Naive B cell (primary cell): Measurements from ENCODE around the gene GRID2. TPM values are rescaled to one million over a fixed set of nuclear protein-coding genes. Genes with fewer than 3 reads are reported as not detected.

Experiments used
- ATAC-seq, 2 donors: fragments of 150-1000 bp; cut with Tn5 transposase; 2 replicates each; pipeline ENCODE4 v1.10.0; 2021; ENCODE audit warnings: low read depth in 2 of 2, mild to moderate bottlenecking in 2 of 2, moderate library complexity in 2 of 2
- DNase-seq: peaks from one replicate; pipeline ENCODE4 v3.0.0; 2022
- H3K27ac Mint-ChIP-seq, 6 donors: one replicate each; pipeline ENCODE4 v1.8.0; 2020 to 2022; ENCODE audit warnings: mild to moderate bottlenecking in 6 of 6, mixed read lengths in 6 of 6, moderate library complexity in 5 of 6, inconsistent platforms in 2 of 6
- H3K27me3 Mint-ChIP-seq, 3 donors: one replicate each; pipeline ENCODE4 v1.8.0; 2021 to 2022; ENCODE audit warnings: mixed read lengths in 3 of 3, mild to moderate bottlenecking in 1 of 3
- H3K36me3 Mint-ChIP-seq, 2 donors: one replicate each; pipeline ENCODE4 v1.8.0; 2020 to 2022; ENCODE audit warnings: mixed read lengths in 2 of 2, inconsistent platforms in 1 of 2, mild to moderate bottlenecking in 1 of 2
- H3K4me1 Mint-ChIP-seq, 3 donors: one replicate each; pipeline ENCODE4 v1.8.0; 2020 to 2022; ENCODE audit warnings: mixed read lengths in 3 of 3, inconsistent platforms in 1 of 3, mild to moderate bottlenecking in 1 of 3, moderate library complexity in 1 of 3
- H3K4me3 Mint-ChIP-seq, 8 donors: one replicate each; pipeline ENCODE4 v1.8.0; 2020 to 2022; ENCODE audit warnings: mild to moderate bottlenecking in 8 of 8, mixed read lengths in 8 of 8, moderate library complexity in 8 of 8, inconsistent platforms in 2 of 8
- H3K9me3 Mint-ChIP-seq, 7 donors: one replicate each; pipeline ENCODE4 v1.8.0; 2020 to 2022; ENCODE audit warnings: mixed read lengths in 7 of 7, mild to moderate bottlenecking in 5 of 7, inconsistent platforms in 2 of 7, moderate library complexity in 1 of 7
- polyA plus RNA-seq, 6 donors: library from polyadenylated mRNA; unstranded; fragments of 300-500 nt; fragmentation: Illumina TruSeq; gene quantifications; one replicate each; pipeline ENCODE4 v1.2.3, GENCODE V29; 2021; ENCODE audit warnings: low read depth in 6 of 6

Gene GRID2
- polyA plus RNA-seq, 6 donors from 2014 or later = not detected

- H3K27ac Mint-ChIP-seq = no peak overlapping the region
- peaks cover 0 to 4% (median 0%) of the 10 kb centered on the region in 7 donors for H3K9me3 Mint-ChIP-seq
- DNase-seq = no peak
- peaks cover 0 to 7% (median 5%) of the 10 kb centered on the region in 3 donors for H3K27me3 Mint-ChIP-seq
- H3K4me1 Mint-ChIP-seq = no peaks in the 10 kb centered on the region
- no peaks in the 10 kb centered on the region for H3K36me3 Mint-ChIP-seq
- no peak overlapping the region for H3K4me3 Mint-ChIP-seq
- ATAC-seq = no peak
These were observed 1475.5 kb downstream of the GRID2 start for GRCh38 chr4:93779228-93779627.

DNA sequence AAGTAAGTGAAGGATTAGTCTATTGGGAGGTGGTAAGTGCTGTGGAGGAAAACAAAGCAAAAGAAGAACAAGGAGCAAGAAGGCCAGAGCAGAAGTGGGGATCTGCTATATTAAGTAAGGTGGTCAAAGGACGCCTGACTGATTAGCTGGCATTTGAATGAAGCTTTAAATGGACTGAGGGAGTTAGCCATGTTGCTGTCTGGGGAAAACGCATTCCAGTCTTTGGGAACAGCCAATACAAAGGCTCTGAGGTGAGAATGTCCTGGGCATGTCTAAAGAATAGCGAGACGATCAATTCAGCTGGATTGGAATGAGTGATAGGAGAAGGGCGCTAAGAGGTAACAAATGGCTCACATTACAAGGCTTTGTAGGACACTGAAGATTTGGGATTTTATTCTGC lies 1476.3 kb downstream of the GRID2 start:
- ATAC-seq (no peak), DNase-seq (no peak)
- no peak overlapping the region for H3K27ac Mint-ChIP-seq
- H3K4me3 Mint-ChIP-seq = no peak overlapping the region
- no peaks in the 10 kb centered on the region for H3K36me3 Mint-ChIP-seq
- H3K27me3 Mint-ChIP-seq = peaks cover 0 to 7% (median 5%) of the 10 kb centered on the region in 3 donors
- no peaks in the 10 kb centered on the region for H3K4me1 Mint-ChIP-seq
- H3K9me3 Mint-ChIP-seq = peaks cover 0 to 4% (median 0%) of the 10 kb centered on the region in 7 donors

GRCh38 chr4:93781198-93781597 lies 1477.4 kb downstream of the GRID2 start:
- no peak for ATAC-seq
- H3K4me3 Mint-ChIP-seq = no peak overlapping the region
- peaks cover 0 to 4% (median 0%) of the 10 kb centered on the region in 7 donors for H3K9me3 Mint-ChIP-seq
- no peaks in the 10 kb centered on the region for H3K36me3 Mint-ChIP-seq
- H3K4me1 Mint-ChIP-seq = no peaks in the 10 kb centered on the region
- H3K27me3 Mint-ChIP-seq = peaks cover 0 to 7% (median 5%) of the 10 kb centered on the region in 3 donors
- no peak overlapping the region for H3K27ac Mint-ChIP-seq
- no peak for DNase-seq

GRCh38 chr4:93786149-93786548 lies 1482.4 kb downstream of the GRID2 start:
- no peak overlapping the region for H3K4me3 Mint-ChIP-seq
- H3K4me1 Mint-ChIP-seq = no peaks in the 10 kb centered on the region
- H3K27ac Mint-ChIP-seq = no peak overlapping the region
- ATAC-seq = no peak
- H3K27me3 Mint-ChIP-seq = peaks cover 0 to 4% (median 0%) of the 10 kb centered on the region in 3 donors
- H3K9me3 Mint-ChIP-seq = peaks cover 0 to 2% (median 0%) of the 10 kb centered on the region in 7 donors
- DNase-seq = no peak
- no peaks in the 10 kb centered on the region for H3K36me3 Mint-ChIP-seq

DNA sequence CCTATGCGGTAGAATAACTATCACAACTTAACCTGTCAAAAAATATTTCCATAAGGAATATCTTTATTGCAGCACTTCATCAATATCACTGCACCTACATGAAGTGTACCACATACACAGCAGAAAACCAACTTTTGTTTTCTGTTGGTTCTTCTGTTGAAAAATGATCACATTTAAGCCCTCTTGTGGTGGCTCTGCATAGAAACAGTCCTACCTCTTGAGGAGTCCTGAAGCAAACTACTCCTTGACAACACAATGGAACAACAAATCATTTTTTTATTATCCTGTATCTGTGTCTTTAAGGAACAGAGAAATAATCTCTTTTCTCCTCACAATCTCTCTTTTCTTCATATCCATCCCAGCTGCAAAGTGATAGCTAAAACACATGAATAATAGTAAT lies 1484.9 kb downstream of the GRID2 start:
- no peak for DNase-seq

GRCh38 chr4:93791570-93792195 lies 1487.9 kb downstream of the GRID2 start:
- no peaks in the 10 kb centered on the region for H3K4me1 Mint-ChIP-seq
- H3K4me3 Mint-ChIP-seq = no peak overlapping the region
- no peak for ATAC-seq
- peaks cover 0 to 2% (median 0%) of the 10 kb centered on the region in 7 donors for H3K9me3 Mint-ChIP-seq
- peaks cover 0 to 11% (median 0%) of the 10 kb centered on the region in 3 donors for H3K27me3 Mint-ChIP-seq
- no peak overlapping the region for H3K27ac Mint-ChIP-seq
- no peak for DNase-seq
- H3K36me3 Mint-ChIP-seq = no peaks in the 10 kb centered on the region

More for the DNA sequence above, 1484.9 kb downstream of the GRID2 start:
- Mint-ChIP-seq H3K27ac (no peak overlapping the region), H3K36me3 (no peaks in the 10 kb centered on the region), H3K9me3 (peaks cover 0 to 2% (median 0%) of the 10 kb centered on the region in 7 donors), H3K4me3 (no peak overlapping the region), H3K27me3 (peaks cover 0 to 7% (median 0%) of the 10 kb centered on the region in 3 donors), H3K4me1 (no peaks in the 10 kb centered on the region)
- ATAC-seq = no peak

DNA sequence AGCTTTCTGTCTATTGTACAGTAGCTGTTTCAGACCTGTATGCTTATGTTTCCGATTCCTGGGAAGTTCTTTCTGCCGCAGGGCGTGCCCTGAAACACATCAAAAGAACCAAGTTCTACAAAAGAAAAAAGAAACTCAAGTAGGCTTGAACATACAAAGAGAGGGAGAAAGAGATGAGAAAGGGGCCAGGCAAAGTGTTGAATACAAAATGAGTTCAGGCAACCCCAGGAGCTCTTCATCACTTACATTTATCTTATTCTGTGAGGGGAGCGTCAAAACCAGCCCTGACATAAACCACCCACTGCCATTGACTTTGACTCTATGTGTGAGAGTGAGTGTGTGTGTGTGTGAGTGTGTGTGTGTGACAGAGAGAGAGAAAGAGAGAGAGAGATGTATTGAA lies 1498.3 kb downstream of the GRID2 start:
- ATAC-seq (no peak), DNase-seq (no peak)
- Mint-ChIP-seq H3K27me3 (peaks cover 0 to 6% (median 0%) of the 10 kb centered on the region in 3 donors), H3K9me3 (no peaks in the 10 kb centered on the region), H3K36me3 (no peaks in the 10 kb centered on the region), H3K27ac (peak overlapping the region in 1 of 6 donors; percentile 66), H3K4me1 (no peaks in the 10 kb centered on the region), H3K4me3 (no peak overlapping the region)

- Mint-ChIP-seq H3K27me3 (no peaks in the 10 kb centered on the region), H3K4me3 (no peak overlapping the region), H3K27ac (no peak overlapping the region), H3K9me3 (peaks cover 0 to 12% (median 4%) of the 10 kb centered on the region in 7 donors), H3K4me1 (no peaks in the 10 kb centered on the region), H3K36me3 (no peaks in the 10 kb centered on the region)
- ATAC-seq (no peak), DNase-seq (no peak)
These were observed 1506.0 kb downstream of the GRID2 start for GRCh38 chr4:93809773-93810172.

GRCh38 chr4:93810340-93810992 lies 1506.7 kb downstream of the GRID2 start:
- no peaks in the 10 kb centered on the region for H3K36me3 Mint-ChIP-seq
- no peaks in the 10 kb centered on the region for H3K27me3 Mint-ChIP-seq
- peaks cover 0 to 16% (median 4%) of the 10 kb centered on the region in 7 donors for H3K9me3 Mint-ChIP-seq
- DNase-seq (no peak), ATAC-seq (no peak)
- H3K4me1 Mint-ChIP-seq = no peaks in the 10 kb centered on the region
- no peak overlapping the region for H3K27ac Mint-ChIP-seq
- H3K4me3 Mint-ChIP-seq = no peak overlapping the region

DNA sequence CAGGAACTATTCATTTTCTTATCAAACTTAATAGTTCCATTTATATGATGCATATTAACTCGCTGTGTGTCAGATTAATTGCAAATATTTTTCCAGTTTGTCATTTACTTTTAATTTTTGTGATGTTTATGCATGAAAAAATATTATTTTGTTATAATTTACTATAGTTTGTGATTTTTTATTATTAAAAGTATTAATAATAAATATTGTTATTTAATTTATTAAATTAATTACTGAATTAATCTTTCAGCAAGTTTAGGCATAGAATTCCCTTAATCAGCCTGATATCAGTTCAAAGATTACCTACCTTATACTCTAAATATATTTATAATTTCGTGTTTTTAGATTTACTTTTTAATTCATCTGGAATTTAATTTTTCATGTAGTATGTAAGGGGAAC lies 1509.3 kb downstream of the GRID2 start:
- Mint-ChIP-seq H3K36me3 (no peaks in the 10 kb centered on the region), H3K27ac (no peak overlapping the region), H3K9me3 (peaks cover 0 to 15% (median 6%) of the 10 kb centered on the region in 7 donors), H3K4me1 (no peaks in the 10 kb centered on the region), H3K4me3 (no peak overlapping the region), H3K27me3 (peaks cover 0 to 9% (median 0%) of the 10 kb centered on the region in 3 donors)
- ATAC-seq (no peak), DNase-seq (no peak)

DNA sequence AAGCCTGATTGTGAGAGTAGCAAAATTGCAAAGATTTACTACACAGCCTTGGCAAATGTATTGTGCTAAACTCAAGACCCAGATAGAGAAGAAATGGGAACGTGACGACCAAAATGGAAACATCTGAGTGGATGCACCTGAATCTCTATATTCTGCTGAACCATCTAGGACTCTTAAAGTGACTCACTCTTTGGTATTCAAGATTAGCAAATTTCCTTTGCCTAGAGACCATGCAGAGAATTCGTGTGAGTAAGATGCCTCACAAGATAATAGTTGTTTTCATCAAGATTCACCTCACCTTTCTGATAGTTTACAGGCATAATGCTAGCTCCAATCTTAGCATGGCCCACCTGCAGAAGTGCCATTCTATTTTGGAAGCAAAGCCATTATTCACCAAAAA lies 1510.4 kb downstream of the GRID2 start:
- Mint-ChIP-seq H3K36me3 (no peaks in the 10 kb centered on the region), H3K9me3 (peaks cover 0 to 14% (median 4%) of the 10 kb centered on the region in 7 donors), H3K27me3 (peaks cover 5 to 14% (median 6%) of the 10 kb centered on the region in 3 donors), H3K4me3 (no peak overlapping the region), H3K27ac (no peak overlapping the region), H3K4me1 (no peaks in the 10 kb centered on the region)
- DNase-seq = no peak
- no peak for ATAC-seq

DNA sequence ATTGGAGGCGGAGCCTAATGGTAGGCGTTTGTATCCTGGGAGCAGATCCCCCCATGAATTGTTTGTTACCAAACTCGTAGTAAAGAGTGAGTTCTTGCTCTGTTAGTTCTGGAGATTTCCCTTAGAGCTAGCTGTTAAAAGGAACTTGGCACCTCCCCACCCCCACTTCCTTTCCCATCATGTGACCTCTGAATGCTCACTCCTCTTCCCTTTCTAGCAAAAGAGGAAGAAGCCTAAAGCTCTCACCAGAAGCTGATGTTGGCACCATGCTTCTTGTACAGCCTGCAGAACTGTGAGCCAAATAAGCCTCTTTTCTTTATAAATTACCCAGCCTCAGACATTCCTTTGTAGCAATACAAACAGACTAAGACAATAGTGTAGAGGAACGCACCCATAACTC lies 1511.0 kb downstream of the GRID2 start:
- H3K4me3 Mint-ChIP-seq = no peak overlapping the region
- H3K9me3 Mint-ChIP-seq = peaks cover 0 to 14% (median 4%) of the 10 kb centered on the region in 7 donors
- no peaks in the 10 kb centered on the region for H3K36me3 Mint-ChIP-seq
- peaks cover 6 to 15% (median 7%) of the 10 kb centered on the region in 3 donors for H3K27me3 Mint-ChIP-seq
- peak overlapping the region in 1 of 6 donors; percentile 68 for H3K27ac Mint-ChIP-seq
- DNase-seq (no peak), ATAC-seq (no peak)
- no peaks in the 10 kb centered on the region for H3K4me1 Mint-ChIP-seq
